Head of caudate nucleus (tissue), 42 donors: ENCODE results near the gene CDK4.
"Not testable (repeated sequence)": the region's sequence is repeated elsewhere in the genome, so short reads cannot be mapped to it uniquely, and the experiment has no call there.

Source experiments
- DNase-seq, 42 donors: peaks; one replicate each; pipeline versions ENCODE4 v3.0.0 to v3.0.0-alpha.2; 2020 to 2021; ENCODE audit warnings: mixed read lengths in 7 of 42
- intact Hi-C: fragments of 100-400 bp; cut with DNase I; formaldehyde crosslinking; loops from one replicate; pipeline ENCODE4 v1.15.0; 2022

CDK4 gene

GRCh38 chr12:57720606-57721595 lies 31.2 kb downstream of the CDK4 start:
- peak in 3 of 42 donors; percentile 7 to 42 (median 36) for DNase-seq
- intact Hi-C loops: no loop called here

- peak in 2 of 42 donors; percentile 33 to 41 for DNase-seq
- intact Hi-C loops: no loop called here
Measured at GRCh38 chr12:57719777-57720605, 32.1 kb downstream of the CDK4 start.

- peak in 2 of 42 donors; percentile 29 to 34 for DNase-seq
- intact Hi-C loops: no loop called here
Measured at GRCh38 chr12:57718641-57719528, 33.2 kb downstream of the CDK4 start.

GRCh38 chr12:57717846-57718640 lies 34.1 kb downstream of the CDK4 start:
- DNase-seq: peak in 2 of 42 donors; percentile 25 to 35
- intact Hi-C loops: no loop called here

GRCh38 chr12:57717131-57717530 lies 35.0 kb downstream of the CDK4 start:
- intact Hi-C loops: no loop called here
- DNase-seq: peak in 3 of 42 donors; percentile 3 to 18 (median 14)

- peak in 2 of 42 donors; percentile 17 to 28 for DNase-seq
- intact Hi-C loops: no loop called here
Measured at GRCh38 chr12:57716305-57716704, 35.8 kb downstream of the CDK4 start.

GRCh38 chr12:57715786-57716185 lies 36.3 kb downstream of the CDK4 start:
- intact Hi-C loops: no loop called here
- DNase-seq: peak in 3 of 42 donors; percentile 7 to 55 (median 48)

- DNase-seq: peak in 1 of 42 donors; percentile 2
- intact Hi-C loops: not testable (repeated sequence)
Measured at GRCh38 chr12:57715036-57715748, 36.9 kb downstream of the CDK4 start.

- intact Hi-C loops: no loop called here
- peak in 1 of 42 donors; percentile 2 for DNase-seq
Measured at GRCh38 chr12:57713209-57713608, 38.9 kb downstream of the CDK4 start.

GRCh38 chr12:57712701-57713100 lies 39.4 kb downstream of the CDK4 start:
- intact Hi-C loops: no loop called here
- DNase-seq: peak in 2 of 42 donors; percentile 9 to 55

- intact Hi-C loops: no loop called here
- DNase-seq: no peak
Measured at GRCh38 chr12:57708296-57708695, 43.8 kb downstream of the CDK4 start.

GRCh38 chr12:57707250-57707649 lies 44.9 kb downstream of the CDK4 start:
- no peak for DNase-seq
- intact Hi-C loops: no loop called here

GRCh38 chr12:57700317-57700716 lies 51.8 kb downstream of the CDK4 start:
- DNase-seq: no peak
- intact Hi-C loops: no loop called here

GRCh38 chr12:57698414-57698813 lies 53.7 kb downstream of the CDK4 start:
- intact Hi-C loops: loop anchor here (10.0 kb wide), 2 partner anchors 46 to 64 kb away; partner anchors contain the start of genes B4GALNT1 and TSPAN31
- DNase-seq: no peak
